ENCODE results near the gene ATM.

DNA sequence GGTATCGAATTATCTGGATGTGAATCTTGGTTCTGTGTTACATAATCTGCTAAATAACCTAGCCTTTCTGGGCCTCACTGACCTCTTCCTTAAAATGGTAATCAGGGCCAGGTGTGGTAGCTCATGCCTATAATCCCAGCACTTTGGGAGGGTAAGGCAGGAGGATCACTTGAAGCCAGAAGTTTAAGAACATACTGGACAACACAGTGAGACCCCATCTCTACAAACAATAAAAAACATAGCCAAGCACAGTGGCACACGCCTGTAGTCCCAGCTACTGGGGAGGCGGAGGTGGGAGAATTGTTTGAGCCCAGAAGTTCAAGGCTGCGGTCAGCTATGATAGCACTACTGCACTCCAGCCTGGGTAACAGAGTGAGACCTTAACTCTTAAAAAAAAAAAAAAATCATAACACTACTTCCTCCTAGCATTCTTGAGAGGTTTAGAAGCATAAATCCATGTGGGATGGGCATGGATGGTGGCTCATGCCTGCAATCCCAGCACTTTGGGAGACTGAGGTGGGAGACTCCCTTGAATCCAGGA, 171.9 kb downstream of the ATM start:
- TF ChIP-seq, protein P1, sequence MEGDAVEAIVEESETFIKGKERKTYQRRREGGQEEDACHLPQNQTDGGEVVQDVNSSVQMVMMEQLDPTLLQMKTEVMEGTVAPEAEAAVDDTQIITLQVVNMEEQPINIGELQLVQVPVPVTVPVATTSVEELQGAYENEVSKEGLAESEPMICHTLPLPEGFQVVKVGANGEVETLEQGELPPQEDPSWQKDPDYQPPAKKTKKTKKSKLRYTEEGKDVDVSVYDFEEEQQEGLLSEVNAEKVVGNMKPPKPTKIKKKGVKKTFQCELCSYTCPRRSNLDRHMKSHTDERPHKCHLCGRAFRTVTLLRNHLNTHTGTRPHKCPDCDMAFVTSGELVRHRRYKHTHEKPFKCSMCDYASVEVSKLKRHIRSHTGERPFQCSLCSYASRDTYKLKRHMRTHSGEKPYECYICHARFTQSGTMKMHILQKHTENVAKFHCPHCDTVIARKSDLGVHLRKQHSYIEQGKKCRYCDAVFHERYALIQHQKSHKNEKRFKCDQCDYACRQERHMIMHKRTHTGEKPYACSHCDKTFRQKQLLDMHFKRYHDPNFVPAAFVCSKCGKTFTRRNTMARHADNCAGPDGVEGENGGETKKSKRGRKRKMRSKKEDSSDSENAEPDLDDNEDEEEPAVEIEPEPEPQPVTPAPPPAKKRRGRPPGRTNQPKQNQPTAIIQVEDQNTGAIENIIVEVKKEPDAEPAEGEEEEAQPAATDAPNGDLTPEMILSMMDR (IDR thresholded peaks at IDR 0.05; ENCODE audit: low read depth, low read length): no peak
- TF ChIP-seq EZH2phosphoT487 (IDR thresholded peaks at IDR 0.05; ENCODE audit: low read depth): no peak

Data from OCI-LY3 (cell line).